AG09309 (cell line): ENCODE measurements around the gene ITGA3.

ENCODE experiments used
- DNase-seq: peaks from one replicate; pipeline ENCODE4 v3.0.0-alpha.2; 2010; ENCODE audit warnings: low read depth
- H3K4me3 ChIP-seq: 2 replicates; pipeline ENCODE4 v1.5.1; 2011; ENCODE audit warnings: mild to moderate bottlenecking, low read depth, low read length, moderate library complexity; ENCODE audit not compliant: control insufficient read depth
- TF ChIP-seq, protein P1 (sequence below): IDR thresholded peaks from 2 replicates; pipeline ENCODE4 v1.5.1; 2011; ENCODE audit warnings: mild to moderate bottlenecking, low read depth, low read length, inconsistent platforms; ENCODE audit not compliant: insufficient read depth, control insufficient read depth; ENCODE audit errors: missing control alignments

Gene ITGA3

GRCh38 chr17:50051606-50052005 lies 4.3 kb upstream of the ITGA3 start:
- DNase-seq: no peak
- no peak overlapping the region for H3K4me3 ChIP-seq
- TF ChIP-seq, protein P1, sequence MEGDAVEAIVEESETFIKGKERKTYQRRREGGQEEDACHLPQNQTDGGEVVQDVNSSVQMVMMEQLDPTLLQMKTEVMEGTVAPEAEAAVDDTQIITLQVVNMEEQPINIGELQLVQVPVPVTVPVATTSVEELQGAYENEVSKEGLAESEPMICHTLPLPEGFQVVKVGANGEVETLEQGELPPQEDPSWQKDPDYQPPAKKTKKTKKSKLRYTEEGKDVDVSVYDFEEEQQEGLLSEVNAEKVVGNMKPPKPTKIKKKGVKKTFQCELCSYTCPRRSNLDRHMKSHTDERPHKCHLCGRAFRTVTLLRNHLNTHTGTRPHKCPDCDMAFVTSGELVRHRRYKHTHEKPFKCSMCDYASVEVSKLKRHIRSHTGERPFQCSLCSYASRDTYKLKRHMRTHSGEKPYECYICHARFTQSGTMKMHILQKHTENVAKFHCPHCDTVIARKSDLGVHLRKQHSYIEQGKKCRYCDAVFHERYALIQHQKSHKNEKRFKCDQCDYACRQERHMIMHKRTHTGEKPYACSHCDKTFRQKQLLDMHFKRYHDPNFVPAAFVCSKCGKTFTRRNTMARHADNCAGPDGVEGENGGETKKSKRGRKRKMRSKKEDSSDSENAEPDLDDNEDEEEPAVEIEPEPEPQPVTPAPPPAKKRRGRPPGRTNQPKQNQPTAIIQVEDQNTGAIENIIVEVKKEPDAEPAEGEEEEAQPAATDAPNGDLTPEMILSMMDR: no peak

GRCh38 chr17:50052241-50052796 lies 3.6 kb upstream of the ITGA3 start:
- H3K4me3 ChIP-seq: no peak overlapping the region
- no peak for DNase-seq
- TF ChIP-seq, protein P1: no peak

GRCh38 chr17:50052822-50053653 lies 2.9 kb upstream of the ITGA3 start:
- no peak overlapping the region for H3K4me3 ChIP-seq
- TF ChIP-seq, protein P1: no peak
- no peak for DNase-seq

GRCh38 chr17:50053654-50053960 lies 2.3 kb upstream of the ITGA3 start:
- no peak for DNase-seq
- no peak overlapping the region for H3K4me3 ChIP-seq
- TF ChIP-seq, protein P1: no peak

DNA sequence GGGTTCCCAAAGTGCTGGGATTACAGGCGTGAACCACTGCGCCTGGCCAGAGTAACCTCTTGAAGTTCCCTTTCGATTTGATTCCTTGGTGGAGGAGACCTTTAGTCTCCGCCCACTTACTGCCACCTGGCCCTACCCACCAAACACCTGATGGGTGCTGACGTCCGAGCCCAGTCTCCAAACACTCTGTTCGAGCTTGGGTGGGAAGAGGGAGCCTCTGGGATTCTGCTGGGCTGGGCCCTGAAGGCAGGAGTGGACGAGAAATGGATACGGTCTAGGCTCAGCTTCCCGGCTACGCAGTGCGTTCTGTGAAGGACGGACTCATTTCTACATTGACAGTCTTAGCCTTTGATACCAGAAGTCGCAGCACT lies 870 bp upstream of the ITGA3 start:
- TF ChIP-seq, protein P1: no peak
- DNase-seq: no peak

GRCh38 chr17:50056217-50056960 lies 479 bp downstream of the ITGA3 start:
- peak overlapping the region; percentile 91 for H3K4me3 ChIP-seq
- no peak for DNase-seq
- TF ChIP-seq, protein P1: peak; percentile 62

More for the DNA sequence above, 870 bp upstream of the ITGA3 start:
- H3K4me3 ChIP-seq: peak overlapping the region; percentile 91
